ENCODE data around the gene RMND5A. TPM values are rescaled to one million over a fixed set of nuclear protein-coding genes. Genes with fewer than 3 reads are reported as not detected.
"Not testable (repeated sequence)": the region's sequence is repeated elsewhere in the genome, so short reads cannot be mapped to it uniquely, and the experiment has no call there.

RMND5A gene
- 10 to 100 TPM; 55.3 to 55.8 TPM for total RNA-seq

- POLR2A ChIA-PET = not testable (repeated sequence)
- CTCF ChIA-PET = interaction anchor here (0.6 kb wide), 1 partner anchor 151 kb away, joined by 3 read pairs; no protein-coding TSS in a partner anchor
These were observed at the start of gene RMND5A for GRCh38 chr2:86719637-86720539. TSS of gene RMND5A (plus strand) at chr2:86720291. CDS start at chr2:86720668, 377 bp downstream.

- ChIA-PET CTCF (no interaction called here), POLR2A (no interaction called here)
These were observed 48.6 kb upstream of the RMND5A start for GRCh38 chr2:86671337-86671981.

GRCh38 chr2:86672027-86672545, 48.0 kb upstream of the RMND5A start:
- ChIA-PET CTCF (interaction anchor here (0.7 kb wide), 1 partner anchor 340 kb away, joined by 3 read pairs; no protein-coding TSS in a partner anchor), POLR2A (no interaction called here)

- ChIA-PET POLR2A (no interaction called here), CTCF (no interaction called here)
These were observed 47.1 kb upstream of the RMND5A start for GRCh38 chr2:86673011-86673410.

- POLR2A ChIA-PET = interaction anchor here (0.6 kb wide), 1 partner anchor 232 kb away, joined by 3 read pairs; no protein-coding TSS in a partner anchor
- CTCF ChIA-PET = no interaction called here
These were observed 46.0 kb upstream of the RMND5A start for GRCh38 chr2:86673986-86674670.

- CTCF ChIA-PET = no interaction called here
These were observed 45.0 kb upstream of the RMND5A start for GRCh38 chr2:86675104-86675503.

GRCh38 chr2:86675511-86676015, 44.5 kb upstream of the RMND5A start:
- ChIA-PET CTCF (no interaction called here), POLR2A (no interaction called here)

More at GRCh38 chr2:86675104-86675503, 45.0 kb upstream of the RMND5A start:
- POLR2A ChIA-PET = no interaction called here

- POLR2A ChIA-PET = interaction anchor here (0.6 kb wide), 1 partner anchor 142 kb away, joined by 7 read pairs; no protein-coding TSS in a partner anchor
- CTCF ChIA-PET = no interaction called here
These were observed 42.3 kb upstream of the RMND5A start for GRCh38 chr2:86677816-86678215.

- POLR2A ChIA-PET = interaction anchor here (0.6 kb wide), 1 partner anchor 20 kb away, joined by 3 read pairs; no protein-coding TSS in a partner anchor
- CTCF ChIA-PET = interaction anchor here (0.6 kb wide), 1 partner anchor 529 kb away, joined by 3 read pairs; no protein-coding TSS in a partner anchor
These were observed 41.1 kb upstream of the RMND5A start for GRCh38 chr2:86679036-86679435.

- CTCF ChIA-PET = no interaction called here
These were observed 34.7 kb upstream of the RMND5A start for GRCh38 chr2:86685351-86685750.

GRCh38 chr2:86686460-86686859, 33.6 kb upstream of the RMND5A start:
- POLR2A ChIA-PET = no interaction called here
- CTCF ChIA-PET = no interaction called here

More at GRCh38 chr2:86685351-86685750, 34.7 kb upstream of the RMND5A start:
- POLR2A ChIA-PET = no interaction called here

GRCh38 chr2:86686905-86687304, 33.2 kb upstream of the RMND5A start:
- POLR2A ChIA-PET = no interaction called here
- CTCF ChIA-PET = no interaction called here

- POLR2A ChIA-PET = no interaction called here
- CTCF ChIA-PET = no interaction called here
These were observed 24.9 kb upstream of the RMND5A start for GRCh38 chr2:86695053-86695691.

- POLR2A ChIA-PET = no interaction called here
- CTCF ChIA-PET = no interaction called here
These were observed 22.5 kb upstream of the RMND5A start for GRCh38 chr2:86697551-86698104.

GRCh38 chr2:86700690-86701089, 19.4 kb upstream of the RMND5A start:
- POLR2A ChIA-PET = no interaction called here
- CTCF ChIA-PET = no interaction called here

GRCh38 chr2:86703704-86704361, 16.3 kb upstream of the RMND5A start:
- ChIA-PET POLR2A (no interaction called here), CTCF (no interaction called here)

GRCh38 chr2:86704459-86704971, 15.6 kb upstream of the RMND5A start:
- POLR2A ChIA-PET = no interaction called here

GRCh38 chr2:86706220-86706619, 13.9 kb upstream of the RMND5A start:
- ChIA-PET POLR2A (no interaction called here), CTCF (no interaction called here)

More at GRCh38 chr2:86704459-86704971, 15.6 kb upstream of the RMND5A start:
- CTCF ChIA-PET = no interaction called here
